ENCODE results near the gene PTPRE.

PTPRE gene

DNA sequence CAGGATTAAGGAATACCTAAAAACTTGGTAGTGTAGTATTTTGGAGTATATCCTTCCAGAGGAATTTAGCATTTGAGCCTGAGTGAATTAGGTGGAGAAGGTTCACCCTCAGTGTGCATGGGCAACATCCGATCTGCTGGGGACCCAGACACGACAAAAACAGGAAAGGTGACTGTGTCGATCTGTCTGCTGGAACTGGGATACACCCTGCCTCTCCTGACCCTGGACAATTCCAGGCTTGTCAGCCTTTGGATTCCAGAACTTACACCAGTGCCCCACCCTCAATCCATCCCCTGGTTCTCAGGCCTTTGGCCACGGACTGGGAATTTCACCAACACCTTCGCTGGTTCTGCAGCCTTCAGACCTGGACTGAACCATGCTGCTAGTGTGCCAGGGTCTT lies 41.9 kb downstream of the PTPRE start:
- no peak overlapping the region for H3K4me3 ChIP-seq (ENCODE audit: low read depth, low read length)
- in situ Hi-C loops (cut with HindIII; ENCODE audit: low sequenced_read_pairs): no loop called here
- DNase-seq (ENCODE audit: low read depth, low spot score): no peak
- TF ChIP-seq, protein P1, sequence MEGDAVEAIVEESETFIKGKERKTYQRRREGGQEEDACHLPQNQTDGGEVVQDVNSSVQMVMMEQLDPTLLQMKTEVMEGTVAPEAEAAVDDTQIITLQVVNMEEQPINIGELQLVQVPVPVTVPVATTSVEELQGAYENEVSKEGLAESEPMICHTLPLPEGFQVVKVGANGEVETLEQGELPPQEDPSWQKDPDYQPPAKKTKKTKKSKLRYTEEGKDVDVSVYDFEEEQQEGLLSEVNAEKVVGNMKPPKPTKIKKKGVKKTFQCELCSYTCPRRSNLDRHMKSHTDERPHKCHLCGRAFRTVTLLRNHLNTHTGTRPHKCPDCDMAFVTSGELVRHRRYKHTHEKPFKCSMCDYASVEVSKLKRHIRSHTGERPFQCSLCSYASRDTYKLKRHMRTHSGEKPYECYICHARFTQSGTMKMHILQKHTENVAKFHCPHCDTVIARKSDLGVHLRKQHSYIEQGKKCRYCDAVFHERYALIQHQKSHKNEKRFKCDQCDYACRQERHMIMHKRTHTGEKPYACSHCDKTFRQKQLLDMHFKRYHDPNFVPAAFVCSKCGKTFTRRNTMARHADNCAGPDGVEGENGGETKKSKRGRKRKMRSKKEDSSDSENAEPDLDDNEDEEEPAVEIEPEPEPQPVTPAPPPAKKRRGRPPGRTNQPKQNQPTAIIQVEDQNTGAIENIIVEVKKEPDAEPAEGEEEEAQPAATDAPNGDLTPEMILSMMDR (IDR thresholded peaks at IDR 0.05; ENCODE audit: low read depth, low read length): no peak

DNA sequence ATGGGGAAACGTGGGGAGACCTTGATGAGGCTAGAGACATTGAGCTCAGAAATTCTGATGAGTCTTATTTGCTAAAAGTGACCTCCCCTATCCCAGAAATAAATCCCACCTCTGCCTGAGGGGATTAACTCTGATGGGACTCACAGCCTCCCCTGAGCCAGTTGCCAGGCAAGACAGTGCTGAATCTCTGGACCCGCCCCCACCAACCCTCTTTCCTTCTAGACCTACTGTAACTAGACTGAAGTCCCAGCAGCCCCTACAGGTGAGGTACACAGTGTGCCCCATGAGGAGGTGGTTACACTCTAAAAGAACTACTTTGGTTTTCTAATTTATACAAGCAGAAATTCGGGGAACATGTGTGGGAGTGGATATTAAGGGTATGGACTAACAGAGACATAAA lies 42.9 kb downstream of the PTPRE start:
- TF ChIP-seq, protein P1 (IDR thresholded peaks at IDR 0.05; ENCODE audit: low read depth, low read length): no peak
- H3K4me3 ChIP-seq (ENCODE audit: low read depth, low read length): no peak overlapping the region
- no peak for DNase-seq (ENCODE audit: low read depth, low spot score)
- in situ Hi-C loops (cut with HindIII; ENCODE audit: low sequenced_read_pairs): no loop called here

DNA sequence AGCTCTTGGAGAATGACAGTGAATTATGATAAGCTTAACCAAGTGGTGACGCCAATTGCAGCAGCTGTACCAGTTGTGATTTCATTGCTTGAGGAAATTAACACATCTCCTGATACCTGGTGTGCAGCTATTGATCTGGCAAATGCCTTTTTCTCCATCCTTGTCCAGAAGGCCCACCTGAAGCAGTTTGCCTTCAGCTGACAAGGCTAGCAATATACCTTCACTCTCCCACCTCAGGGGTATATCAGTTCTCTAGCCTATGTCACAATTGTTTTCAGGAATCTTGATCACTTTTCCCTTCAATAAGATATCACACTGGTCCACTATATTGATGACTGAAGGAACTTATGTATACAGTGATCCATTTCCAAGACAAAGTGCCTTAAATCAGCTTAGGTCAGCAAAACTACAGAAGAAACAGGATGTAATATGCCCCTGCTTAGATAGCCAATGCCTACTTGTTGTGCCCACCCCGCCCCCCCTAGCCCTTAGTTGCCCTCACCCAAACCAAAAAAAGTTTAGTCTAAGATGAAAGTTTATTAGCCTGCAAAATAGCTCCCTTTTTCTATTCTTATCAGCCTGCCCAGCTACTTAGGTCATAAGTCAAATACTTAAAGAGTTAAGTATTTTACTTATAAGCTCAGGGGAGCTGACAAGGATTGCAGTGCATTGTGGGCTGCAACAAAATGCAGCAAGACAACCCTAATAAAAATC lies 45.1 kb downstream of the PTPRE start:
- no peak for DNase-seq (ENCODE audit: low read depth, low spot score)
- no peak overlapping the region for H3K4me3 ChIP-seq (ENCODE audit: low read depth, low read length)
- in situ Hi-C loops (cut with HindIII; ENCODE audit: low sequenced_read_pairs): no loop called here
- TF ChIP-seq, protein P1 (IDR thresholded peaks at IDR 0.05; ENCODE audit: low read depth, low read length): no peak

DNA sequence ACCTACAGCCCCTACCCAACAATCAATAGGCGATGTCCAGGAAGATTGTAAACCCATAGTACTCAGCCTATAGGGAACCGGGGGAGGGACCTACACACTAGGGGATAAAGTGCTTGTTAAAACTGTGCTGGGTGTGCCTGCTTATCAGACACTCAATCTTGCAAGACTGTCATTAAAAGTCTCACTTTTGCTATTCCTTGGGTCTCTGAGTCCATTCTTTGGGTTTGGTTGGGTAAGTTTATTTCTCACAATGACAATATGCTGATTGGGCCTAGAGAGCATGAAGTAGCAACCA lies 45.6 kb downstream of the PTPRE start:
- TF ChIP-seq, protein P1 (IDR thresholded peaks at IDR 0.05; ENCODE audit: low read depth, low read length): no peak
- in situ Hi-C loops (cut with HindIII; ENCODE audit: low sequenced_read_pairs): no loop called here
- DNase-seq (ENCODE audit: low read depth, low spot score): no peak
- H3K4me3 ChIP-seq (ENCODE audit: low read depth, low read length): no peak overlapping the region

DNA sequence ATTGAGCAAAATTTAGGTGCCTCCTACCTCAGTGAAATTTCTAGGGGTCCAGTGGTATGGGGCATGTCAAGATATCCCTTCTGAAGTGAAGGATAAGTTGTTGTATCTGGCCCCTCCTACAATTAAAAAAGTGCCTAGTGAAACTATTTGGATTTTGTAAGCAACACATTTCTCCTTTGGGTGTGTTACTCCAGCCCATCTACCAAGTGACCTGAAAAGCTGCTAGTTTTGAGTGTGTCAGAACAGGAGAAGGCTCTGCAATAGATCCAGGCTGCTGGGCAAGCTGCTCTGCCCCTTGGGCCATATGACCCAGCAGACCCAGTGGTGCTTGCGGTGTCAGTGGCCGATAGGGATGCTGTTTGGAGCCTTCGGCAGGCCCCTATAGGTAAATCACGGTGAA lies 46.0 kb downstream of the PTPRE start:
- no peak overlapping the region for H3K4me3 ChIP-seq (ENCODE audit: low read depth, low read length)
- no peak for DNase-seq (ENCODE audit: low read depth, low spot score)
- TF ChIP-seq, protein P1 (IDR thresholded peaks at IDR 0.05; ENCODE audit: low read depth, low read length): no peak
- in situ Hi-C loops (cut with HindIII; ENCODE audit: low sequenced_read_pairs): no loop called here

DNA sequence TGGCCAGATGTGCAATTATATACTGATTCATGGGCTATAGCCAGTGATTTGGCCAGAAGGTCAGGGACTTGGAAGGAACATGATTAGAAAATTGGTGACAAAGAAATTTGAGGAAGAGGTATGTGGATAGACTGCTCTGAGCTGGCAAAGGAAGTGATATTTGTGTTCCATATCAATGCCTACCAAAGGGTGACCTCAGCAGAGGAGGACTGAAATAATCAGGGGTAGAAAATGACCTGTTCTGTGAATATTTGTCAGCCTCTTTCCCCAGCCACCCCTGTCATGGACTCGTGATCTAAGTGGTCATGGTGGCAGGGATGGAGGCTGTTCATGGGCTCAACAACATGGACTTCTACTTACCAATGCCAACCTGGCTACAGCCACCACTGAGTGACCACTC lies 47.0 kb downstream of the PTPRE start:
- DNase-seq (ENCODE audit: low read depth, low spot score): no peak
- in situ Hi-C loops (cut with HindIII; ENCODE audit: low sequenced_read_pairs): no loop called here
- TF ChIP-seq, protein P1 (IDR thresholded peaks at IDR 0.05; ENCODE audit: low read depth, low read length): no peak
- no peak overlapping the region for H3K4me3 ChIP-seq (ENCODE audit: low read depth, low read length)

DNA sequence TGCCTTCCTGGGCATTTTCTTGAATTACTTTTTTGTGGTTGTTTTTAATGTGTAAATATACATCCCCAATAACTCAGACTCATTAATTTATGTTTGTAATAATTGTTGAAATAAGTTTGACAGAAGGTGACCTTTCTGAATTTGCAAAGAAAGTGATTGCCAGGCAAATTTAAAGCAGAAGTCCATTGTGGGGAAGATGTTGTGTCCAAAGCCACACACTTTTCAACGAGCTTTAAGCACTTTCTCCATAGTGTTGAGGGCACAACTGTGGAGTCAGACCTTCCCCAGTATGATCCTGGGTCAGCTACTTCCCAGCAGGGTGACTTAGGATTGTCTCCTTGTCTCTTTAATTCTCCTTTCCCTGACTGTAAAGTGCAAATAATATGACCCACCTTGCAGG lies 52.5 kb downstream of the PTPRE start:
- TF ChIP-seq, protein P1 (IDR thresholded peaks at IDR 0.05; ENCODE audit: low read depth, low read length): no peak
- H3K4me3 ChIP-seq (ENCODE audit: low read depth, low read length): no peak overlapping the region
- no peak for DNase-seq (ENCODE audit: low read depth, low spot score)
- in situ Hi-C loops (cut with HindIII; ENCODE audit: low sequenced_read_pairs): no loop called here
